GM23248 (cell line): ENCODE data around the gene UBE3B.

Experiments
- EZH2 ChIP-seq: fragments of 200-600 bp; sonication (generic); IDR thresholded peaks from 2 replicates; pipeline ENCODE4 v1.6.1; 2018; ENCODE audit warnings: antibody characterized with exemption, mild to moderate bottlenecking; ENCODE audit not compliant: insufficient read depth, poor library complexity, severe bottlenecking
- EZH2phosphoT487 ChIP-seq: fragments of 200-600 bp; sonication (generic); IDR thresholded peaks from 2 replicates; pipeline ENCODE4 v1.6.1; 2018; ENCODE audit warnings: antibody characterized with exemption, moderate library complexity, mild to moderate bottlenecking, low read depth; ENCODE audit not compliant: insufficient read depth

GRCh38 chr12:109493938-109494337 lies 16.5 kb downstream of the UBE3B start:
- no peak for TF ChIP-seq EZH2
- TF ChIP-seq EZH2phosphoT487, result no peak
